ENCODE data around the gene ADAMTS14.

ADAMTS14 gene

DNA sequence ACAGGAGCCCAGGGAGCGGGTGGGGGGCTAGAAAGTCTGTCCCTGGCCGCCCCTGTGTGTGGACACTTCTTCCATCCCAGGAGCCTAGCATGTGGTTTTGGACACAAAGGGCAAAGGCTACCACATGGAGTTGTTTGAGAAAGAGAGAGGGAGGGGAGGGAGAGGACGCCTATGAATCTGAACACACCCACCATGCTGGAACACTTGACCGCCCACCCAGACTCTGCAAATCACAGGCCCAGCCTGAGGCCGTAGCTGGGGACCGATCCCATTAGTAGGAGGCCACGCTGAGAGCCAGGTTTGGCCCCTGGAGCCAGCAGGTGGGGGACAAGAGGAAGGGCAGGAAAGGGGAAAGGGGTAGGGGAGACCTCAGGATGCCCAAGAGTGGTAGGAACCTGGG lies 39.6 kb downstream of the ADAMTS14 start:
- Histone ChIP-seq H3K4me3 (ENCODE audit: low read length) (no peak overlapping the region), H3K36me3 (ENCODE audit: control insufficient read depth, insufficient read depth, low read length) (no peaks in the 10 kb centered on the region), H3K9me3 (ENCODE audit: control insufficient read depth, low read length) (no peaks in the 10 kb centered on the region), H3K9ac (ENCODE audit: low read length) (no peak overlapping the region), H3K27me3 (ENCODE audit: control insufficient read depth, insufficient read depth, low read length) (no peaks in the 10 kb centered on the region), H3K4me1 (ENCODE audit: control insufficient read depth, insufficient read depth, low read length) (no peaks in the 10 kb centered on the region)

DNA sequence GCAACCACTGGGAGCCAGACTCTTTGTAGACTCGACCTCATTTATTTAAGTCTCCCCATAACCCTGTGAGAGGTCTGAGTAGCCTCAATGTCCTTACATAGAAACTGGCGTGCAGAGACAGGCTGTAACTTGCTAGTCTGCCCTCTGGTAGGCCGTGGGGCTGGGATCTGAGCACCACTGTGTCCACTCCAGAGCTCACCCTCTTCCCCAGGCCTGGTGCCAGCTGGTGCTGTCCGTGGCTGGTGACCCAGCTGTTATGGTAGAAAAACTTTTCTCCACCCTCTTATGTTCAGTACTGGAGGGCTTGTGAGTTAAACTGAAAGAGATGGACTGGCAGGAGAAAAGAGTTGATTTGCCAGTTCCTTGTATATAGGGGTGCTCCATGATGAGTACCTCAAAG lies 41.9 kb downstream of the ADAMTS14 start:
- Histone ChIP-seq H3K4me3 (ENCODE audit: low read length) (no peak overlapping the region), H3K9ac (ENCODE audit: low read length) (no peak overlapping the region), H3K27me3 (ENCODE audit: control insufficient read depth, insufficient read depth, low read length) (no peaks in the 10 kb centered on the region), H3K4me1 (ENCODE audit: control insufficient read depth, insufficient read depth, low read length) (no peaks in the 10 kb centered on the region), H3K36me3 (ENCODE audit: control insufficient read depth, insufficient read depth, low read length) (no peaks in the 10 kb centered on the region), H3K9me3 (ENCODE audit: control insufficient read depth, low read length) (no peaks in the 10 kb centered on the region)

DNA sequence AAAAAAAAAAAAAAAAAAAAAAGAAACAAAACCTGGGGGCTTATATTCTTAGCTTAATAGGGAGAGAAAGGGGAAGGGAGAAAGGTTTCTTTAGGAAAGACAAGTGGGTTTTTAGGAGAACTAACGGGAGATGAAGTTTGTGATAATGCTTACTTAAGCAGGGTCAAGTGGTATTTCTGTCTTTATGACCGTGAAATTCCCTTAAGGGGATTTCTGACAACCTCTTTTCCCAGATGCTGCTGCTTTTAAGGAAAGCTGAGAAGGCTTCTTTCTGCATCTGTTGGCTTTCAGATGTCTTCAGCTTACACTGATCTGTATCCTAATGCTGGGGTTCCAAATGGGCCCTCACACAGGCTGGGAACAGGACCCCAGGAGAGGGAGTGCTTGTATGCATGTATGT lies 42.6 kb downstream of the ADAMTS14 start:
- Histone ChIP-seq H3K9ac (ENCODE audit: low read length) (no peak overlapping the region), H3K4me3 (ENCODE audit: low read length) (no peak overlapping the region), H3K36me3 (ENCODE audit: control insufficient read depth, insufficient read depth, low read length) (no peaks in the 10 kb centered on the region), H3K9me3 (ENCODE audit: control insufficient read depth, low read length) (no peaks in the 10 kb centered on the region), H3K4me1 (ENCODE audit: control insufficient read depth, insufficient read depth, low read length) (no peaks in the 10 kb centered on the region), H3K27me3 (ENCODE audit: control insufficient read depth, insufficient read depth, low read length) (no peaks in the 10 kb centered on the region)

DNA sequence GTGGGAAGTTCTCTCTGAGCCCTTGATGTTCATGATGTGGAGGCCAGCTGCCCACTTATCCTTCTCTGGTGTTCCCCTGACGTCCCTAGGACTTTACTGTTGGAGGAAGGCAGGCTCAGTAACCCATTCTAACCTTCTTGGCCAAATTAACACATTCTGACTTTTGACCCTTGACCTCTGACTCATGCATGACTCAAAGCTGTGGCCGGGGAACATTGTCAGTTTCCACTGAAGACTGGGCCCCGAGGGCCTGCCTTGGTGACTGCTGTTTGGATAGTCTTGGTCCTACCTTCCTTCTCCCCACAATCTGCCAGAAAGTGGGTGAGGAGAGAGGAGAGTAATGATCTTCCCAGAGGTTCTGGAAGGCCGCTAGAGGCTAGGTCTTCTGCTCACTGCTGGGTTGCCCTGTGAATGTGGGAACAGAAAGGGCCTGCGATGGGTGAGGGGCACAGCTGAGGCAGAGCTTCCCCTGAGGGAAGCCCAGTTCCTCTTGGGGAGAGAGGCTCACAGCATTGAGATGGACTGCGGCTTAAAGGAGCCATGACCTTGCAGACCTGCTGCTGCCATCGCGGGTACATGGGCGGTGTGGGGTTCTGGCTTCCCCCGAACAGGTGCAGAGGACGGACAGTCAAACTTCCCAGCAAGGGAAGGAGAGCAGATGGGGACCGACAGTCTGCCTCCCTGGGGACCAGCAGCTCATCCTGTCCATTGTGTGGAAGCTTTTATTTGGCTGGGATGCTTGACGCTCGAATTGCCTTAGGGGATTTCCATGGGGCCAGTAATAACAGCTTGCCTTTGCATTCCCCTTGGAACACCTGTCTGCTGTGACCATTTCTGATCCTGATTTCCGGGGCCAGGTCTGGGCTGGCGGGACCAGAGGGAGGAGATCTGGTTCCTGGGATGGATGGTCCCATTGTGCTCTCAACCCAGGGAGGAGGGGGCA lies 43.8 kb downstream of the ADAMTS14 start:
- no peaks in the 10 kb centered on the region for H3K4me1 ChIP-seq (ENCODE audit: control insufficient read depth, insufficient read depth, low read length)
- no peaks in the 10 kb centered on the region for H3K27me3 ChIP-seq (ENCODE audit: control insufficient read depth, insufficient read depth, low read length)
- no peaks in the 10 kb centered on the region for H3K36me3 ChIP-seq (ENCODE audit: control insufficient read depth, insufficient read depth, low read length)
- H3K9me3 ChIP-seq (ENCODE audit: control insufficient read depth, low read length) = no peaks in the 10 kb centered on the region
- no peak overlapping the region for H3K4me3 ChIP-seq (ENCODE audit: low read length)
- no peak overlapping the region for H3K9ac ChIP-seq (ENCODE audit: low read length)

DNA sequence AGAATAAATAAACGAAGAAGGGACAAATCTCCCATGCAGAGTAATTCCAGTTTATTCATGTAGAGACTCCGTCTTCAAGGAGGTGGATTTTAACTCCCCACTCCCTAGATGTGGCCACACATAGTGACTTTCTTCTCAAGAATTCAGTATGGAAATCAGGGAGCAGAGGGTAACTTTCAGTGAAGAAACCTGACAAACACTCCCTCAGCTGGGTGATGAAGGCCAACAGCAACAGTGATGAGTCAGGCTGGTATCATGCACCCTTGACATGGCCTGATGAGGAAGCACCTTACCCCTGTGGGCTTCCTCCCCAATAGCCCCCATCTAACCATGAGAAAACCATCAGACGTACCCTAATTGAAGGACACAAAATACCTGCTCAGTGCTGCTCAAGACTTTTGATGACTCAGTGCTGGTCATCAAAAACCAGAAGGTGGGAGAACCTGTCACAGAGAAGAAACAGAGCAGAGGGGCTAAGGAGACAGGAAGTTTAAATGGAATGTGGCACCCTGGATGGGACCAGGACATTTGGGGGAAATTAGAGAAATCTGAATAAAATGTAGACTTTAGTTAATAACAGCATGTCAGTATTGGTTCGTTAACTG lies 50.6 kb downstream of the ADAMTS14 start:
- H3K9me3 ChIP-seq (ENCODE audit: control insufficient read depth, low read length) = no peaks in the 10 kb centered on the region
- H3K4me3 ChIP-seq (ENCODE audit: low read length) = no peak overlapping the region
- H3K36me3 ChIP-seq (ENCODE audit: control insufficient read depth, insufficient read depth, low read length) = no peaks in the 10 kb centered on the region
- H3K27me3 ChIP-seq (ENCODE audit: control insufficient read depth, insufficient read depth, low read length) = no peaks in the 10 kb centered on the region
- H3K9ac ChIP-seq (ENCODE audit: low read length) = no peak overlapping the region
- H3K4me1 ChIP-seq (ENCODE audit: control insufficient read depth, insufficient read depth, low read length) = no peaks in the 10 kb centered on the region

DNA sequence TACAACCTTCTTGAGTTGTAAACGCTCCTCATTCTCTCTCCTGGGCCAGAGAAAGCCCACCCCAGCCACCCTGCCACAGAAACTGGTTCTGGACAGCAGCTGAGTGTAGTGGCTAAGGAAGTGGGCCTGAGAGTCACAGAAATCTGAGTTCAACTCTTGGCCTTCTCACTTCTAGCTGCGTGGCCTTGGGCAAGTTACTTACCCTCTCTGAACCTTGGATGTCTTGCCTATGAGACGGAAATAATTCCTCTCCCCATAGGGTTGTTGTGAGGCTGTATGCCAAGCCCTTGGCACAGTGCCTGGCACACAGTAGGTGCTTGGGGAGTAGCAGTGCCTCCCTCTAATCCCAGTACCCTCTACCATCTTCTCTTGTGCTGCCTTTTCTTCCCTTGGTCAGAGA lies 51.5 kb downstream of the ADAMTS14 start:
- Histone ChIP-seq H3K4me3 (ENCODE audit: low read length) (no peak overlapping the region), H3K9ac (ENCODE audit: low read length) (no peak overlapping the region), H3K36me3 (ENCODE audit: control insufficient read depth, insufficient read depth, low read length) (no peaks in the 10 kb centered on the region), H3K9me3 (ENCODE audit: control insufficient read depth, low read length) (no peaks in the 10 kb centered on the region), H3K27me3 (ENCODE audit: control insufficient read depth, insufficient read depth, low read length) (no peaks in the 10 kb centered on the region), H3K4me1 (ENCODE audit: control insufficient read depth, insufficient read depth, low read length) (no peaks in the 10 kb centered on the region)

DNA sequence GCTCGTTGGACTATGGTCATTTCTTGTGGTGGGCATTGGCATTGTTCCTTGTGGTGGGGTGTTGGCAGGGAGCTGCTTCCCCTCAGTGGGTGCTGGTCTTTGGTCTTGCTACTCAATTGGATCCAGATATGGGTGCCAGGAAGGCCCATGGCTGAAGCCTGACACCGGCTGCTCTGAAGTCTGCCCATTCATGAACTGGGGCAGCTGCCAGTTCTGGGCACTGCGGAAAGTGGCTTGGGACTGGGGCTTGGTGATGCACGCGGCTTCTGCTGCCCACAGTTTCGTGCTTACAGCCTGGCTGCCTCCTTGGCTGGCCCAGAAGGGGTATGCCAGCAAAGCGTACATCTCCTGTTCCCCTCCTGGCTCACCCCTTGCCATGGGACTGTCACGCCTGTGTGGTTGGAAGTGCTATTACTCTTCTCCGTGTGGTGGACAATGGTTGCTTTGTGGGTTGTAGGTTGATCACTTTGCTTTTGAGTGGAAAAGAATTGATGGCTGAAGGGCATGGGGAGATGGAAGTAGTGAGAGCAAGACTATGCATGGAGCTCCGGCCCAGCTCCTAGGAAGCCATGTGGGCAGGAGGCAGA lies 54.7 kb downstream of the ADAMTS14 start:
- Histone ChIP-seq H3K9ac (ENCODE audit: low read length) (no peak overlapping the region), H3K4me1 (ENCODE audit: control insufficient read depth, insufficient read depth, low read length) (no peaks in the 10 kb centered on the region), H3K27me3 (ENCODE audit: control insufficient read depth, insufficient read depth, low read length) (no peaks in the 10 kb centered on the region), H3K36me3 (ENCODE audit: control insufficient read depth, insufficient read depth, low read length) (no peaks in the 10 kb centered on the region), H3K9me3 (ENCODE audit: control insufficient read depth, low read length) (no peaks in the 10 kb centered on the region), H3K4me3 (ENCODE audit: low read length) (no peak overlapping the region)

DNA sequence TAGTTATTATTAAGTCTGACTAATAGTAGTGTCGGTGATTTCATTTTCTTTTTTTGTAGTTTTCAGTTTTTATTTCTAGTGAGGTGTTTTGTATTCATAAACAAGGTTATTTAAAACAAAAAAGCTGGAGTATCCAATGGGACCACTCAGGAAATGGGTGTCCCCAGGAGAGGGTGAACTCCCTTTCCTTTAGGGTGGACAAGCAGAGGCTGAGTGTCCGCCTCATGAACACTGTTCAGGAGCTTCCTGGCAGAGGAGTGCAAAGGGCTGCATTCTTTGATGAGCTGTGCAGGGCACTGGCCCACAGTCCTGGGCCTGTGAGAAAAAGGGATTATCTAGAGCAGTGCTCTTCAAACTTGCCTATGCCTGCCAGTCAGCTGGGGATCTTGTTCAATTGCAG lies 56.0 kb downstream of the ADAMTS14 start:
- H3K27me3 ChIP-seq (ENCODE audit: control insufficient read depth, insufficient read depth, low read length) = no peaks in the 10 kb centered on the region
- no peak overlapping the region for H3K9ac ChIP-seq (ENCODE audit: low read length)
- H3K4me3 ChIP-seq (ENCODE audit: low read length) = no peak overlapping the region
- no peaks in the 10 kb centered on the region for H3K9me3 ChIP-seq (ENCODE audit: control insufficient read depth, low read length)
- no peaks in the 10 kb centered on the region for H3K4me1 ChIP-seq (ENCODE audit: control insufficient read depth, insufficient read depth, low read length)
- H3K36me3 ChIP-seq (ENCODE audit: control insufficient read depth, insufficient read depth, low read length) = no peaks in the 10 kb centered on the region

DNA sequence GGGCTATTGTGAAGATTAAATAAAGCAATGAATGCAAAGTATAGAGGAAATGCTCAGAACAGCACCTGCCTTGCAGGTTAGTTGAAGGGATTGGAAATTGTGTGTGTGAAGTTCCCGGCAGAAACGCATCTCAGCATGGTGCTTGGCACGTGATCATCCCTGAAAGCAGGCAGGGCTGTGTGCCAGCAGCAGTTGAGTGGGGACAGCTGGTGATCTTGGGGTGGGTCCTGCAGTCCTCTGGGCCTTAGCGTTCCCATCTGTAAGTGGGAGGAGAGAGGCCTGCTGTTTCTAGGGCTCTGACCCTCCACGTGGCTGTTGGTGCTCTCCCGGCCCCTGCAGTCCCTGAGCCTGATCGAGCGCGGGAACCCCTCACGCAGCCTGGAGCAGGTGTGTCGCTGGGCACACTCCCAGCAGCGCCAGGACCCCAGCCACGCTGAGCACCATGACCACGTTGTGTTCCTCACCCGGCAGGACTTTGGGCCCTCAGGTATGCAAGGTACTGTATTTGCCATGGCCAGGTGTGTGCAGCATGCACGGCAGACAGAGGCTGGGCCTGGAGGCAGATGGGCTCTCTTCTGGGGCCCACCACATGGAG lies 57.6 kb downstream of the ADAMTS14 start:
- Histone ChIP-seq H3K9ac (ENCODE audit: low read length) (no peak overlapping the region), H3K4me3 (ENCODE audit: low read length) (no peak overlapping the region), H3K27me3 (ENCODE audit: control insufficient read depth, insufficient read depth, low read length) (no peaks in the 10 kb centered on the region), H3K36me3 (ENCODE audit: control insufficient read depth, insufficient read depth, low read length) (no peaks in the 10 kb centered on the region), H3K4me1 (ENCODE audit: control insufficient read depth, insufficient read depth, low read length) (no peaks in the 10 kb centered on the region), H3K9me3 (ENCODE audit: control insufficient read depth, low read length) (no peaks in the 10 kb centered on the region)

DNA sequence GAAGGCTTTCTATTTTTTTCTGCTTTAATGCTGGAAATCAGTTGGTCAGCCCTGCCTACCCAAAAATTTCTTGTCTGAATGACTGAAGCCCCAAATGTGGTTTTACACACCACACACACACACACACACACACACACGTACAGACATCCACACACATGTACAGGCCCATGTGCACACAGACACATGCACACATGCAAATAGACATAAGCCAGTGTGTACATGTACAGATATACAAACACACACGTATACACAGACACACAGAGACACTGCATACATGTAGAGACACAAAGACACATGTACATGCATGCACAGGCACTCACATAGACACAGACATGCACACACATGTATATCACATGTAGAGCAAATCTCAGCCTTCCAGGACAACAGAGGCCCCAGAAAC lies 58.6 kb downstream of the ADAMTS14 start:
- H3K4me3 ChIP-seq (ENCODE audit: low read length) = no peak overlapping the region
- H3K27me3 ChIP-seq (ENCODE audit: control insufficient read depth, insufficient read depth, low read length) = no peaks in the 10 kb centered on the region
- no peaks in the 10 kb centered on the region for H3K4me1 ChIP-seq (ENCODE audit: control insufficient read depth, insufficient read depth, low read length)
- no peak overlapping the region for H3K9ac ChIP-seq (ENCODE audit: low read length)
- no peaks in the 10 kb centered on the region for H3K36me3 ChIP-seq (ENCODE audit: control insufficient read depth, insufficient read depth, low read length)
- H3K9me3 ChIP-seq (ENCODE audit: control insufficient read depth, low read length) = no peaks in the 10 kb centered on the region

DNA sequence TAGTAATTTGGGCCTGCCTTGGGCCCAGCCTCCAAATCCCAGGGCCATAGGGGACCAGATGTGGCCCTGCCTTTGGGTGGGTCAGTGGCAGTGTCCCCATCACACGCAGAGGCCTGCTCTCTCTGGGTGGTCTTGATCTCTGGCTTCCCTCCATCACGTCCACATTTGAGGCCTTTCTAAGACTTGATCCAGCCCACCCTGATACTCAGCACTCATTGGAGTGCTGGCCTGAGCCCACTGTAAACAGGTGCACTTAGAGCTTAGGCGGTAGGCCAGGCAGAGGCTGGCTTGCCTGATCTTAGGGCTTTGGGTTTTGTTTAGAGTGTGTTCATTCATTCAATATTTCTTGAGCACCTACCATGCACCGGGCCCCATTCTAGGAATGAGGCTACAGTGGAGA lies 60.3 kb downstream of the ADAMTS14 start:
- Histone ChIP-seq H3K36me3 (ENCODE audit: control insufficient read depth, insufficient read depth, low read length) (no peaks in the 10 kb centered on the region), H3K4me3 (ENCODE audit: low read length) (no peak overlapping the region)

DNA sequence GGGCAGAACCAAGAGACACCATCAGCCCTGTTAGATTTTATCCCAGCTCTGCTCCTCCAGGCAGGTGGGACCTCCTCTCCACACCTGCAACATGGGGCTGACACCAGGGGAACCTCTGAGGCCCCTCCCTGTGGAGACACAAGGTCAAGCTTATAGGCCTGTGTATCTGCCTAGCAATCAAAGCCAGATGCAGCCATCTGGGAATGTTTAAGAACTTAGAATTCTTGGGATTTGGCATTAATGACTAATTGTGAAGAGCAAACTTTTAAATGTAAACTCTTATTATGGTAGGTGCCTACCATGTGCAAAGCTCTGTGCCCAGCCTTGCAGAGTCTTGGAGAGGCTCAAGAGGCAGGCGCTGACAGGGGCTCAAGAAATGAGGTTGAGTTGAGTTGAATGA lies 60.7 kb downstream of the ADAMTS14 start:
- no peak overlapping the region for H3K9ac ChIP-seq (ENCODE audit: low read length)
- H3K36me3 ChIP-seq (ENCODE audit: control insufficient read depth, insufficient read depth, low read length) = no peaks in the 10 kb centered on the region
- H3K4me1 ChIP-seq (ENCODE audit: control insufficient read depth, insufficient read depth, low read length) = no peaks in the 10 kb centered on the region
- no peak overlapping the region for H3K4me3 ChIP-seq (ENCODE audit: low read length)
- H3K9me3 ChIP-seq (ENCODE audit: control insufficient read depth, low read length) = no peaks in the 10 kb centered on the region
- no peaks in the 10 kb centered on the region for H3K27me3 ChIP-seq (ENCODE audit: control insufficient read depth, insufficient read depth, low read length)

More for the DNA sequence above, 60.3 kb downstream of the ADAMTS14 start:
- Histone ChIP-seq H3K9ac (ENCODE audit: low read length) (no peak overlapping the region), H3K4me1 (ENCODE audit: control insufficient read depth, insufficient read depth, low read length) (no peaks in the 10 kb centered on the region), H3K27me3 (ENCODE audit: control insufficient read depth, insufficient read depth, low read length) (no peaks in the 10 kb centered on the region), H3K9me3 (ENCODE audit: control insufficient read depth, low read length) (no peaks in the 10 kb centered on the region)
